ENCODE measurements around the gene SLC38A4. TPM values are rescaled to one million over a fixed set of nuclear protein-coding genes. Genes with fewer than 3 reads are reported as not detected.

Gene SLC38A4
- total and polyA plus RNA-seq, 2 donors (not counting 1 experiment from before 2014, with no cell fraction given) = not detected

DNA sequence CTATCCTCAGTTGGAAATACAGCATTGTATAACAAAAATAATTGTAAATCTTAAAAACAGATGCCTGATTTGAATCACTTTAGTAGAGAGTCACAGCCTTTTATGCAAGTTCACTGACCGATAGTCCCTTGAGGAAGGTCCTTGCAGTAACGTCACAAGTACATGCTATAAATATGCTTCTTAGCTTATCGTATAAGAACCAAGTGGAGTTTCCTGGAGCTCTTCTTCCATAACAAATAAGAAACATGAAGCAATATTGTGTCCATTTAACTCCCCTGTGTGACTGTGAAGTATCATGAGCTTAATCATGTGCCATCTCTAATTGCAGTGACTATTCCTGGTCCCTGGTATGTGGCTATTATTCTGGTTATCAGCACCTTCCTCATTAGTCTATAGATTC, 107.9 kb downstream of the SLC38A4 start:
- Histone ChIP-seq H3K4me3 (ENCODE audit: control extremely low read depth in 1 of 5, extremely low read depth in 1 of 5, insufficient read depth in 1 of 5, low read depth in 2 of 5, low read length in 4 of 5) (no peak overlapping the region), H3K27me3 (replicated peaks in 1 of 4; ENCODE audit: control extremely low read depth in 1 of 4, control insufficient read depth in 3 of 4, insufficient read depth in 4 of 4, low read length in 3 of 4) (no peaks in the 10 kb centered on the region), H3K4me2 (replicated peaks; ENCODE audit: low read depth, low read length, poor library complexity, severe bottlenecking) (no peak overlapping the region), H3K4me1 (ENCODE audit: control insufficient read depth in 2 of 2, insufficient read depth in 2 of 2, low read length in 2 of 2) (no peaks in the 10 kb centered on the region), H3K79me2 (ENCODE audit: control insufficient read depth, insufficient read depth, low read length) (no peaks in the 10 kb centered on the region), H3K9me3 (ENCODE audit: control extremely low read depth in 1 of 3, control insufficient read depth in 2 of 3, insufficient read depth in 1 of 3, low read length in 2 of 3) (peaks cover 0 to 3% (median 2%) of the 10 kb centered on the region in 3 donors), H3K36me3 (replicated peaks in 1 of 2; ENCODE audit: control extremely low read depth in 1 of 2, control insufficient read depth in 1 of 2, extremely low read depth in 1 of 2, insufficient read depth in 2 of 2, low read length in 1 of 2) (peaks cover 0 to 1% of the 10 kb centered on the region in 2 experiments), H2AFZ (ENCODE audit: insufficient read depth, low read depth, low read length, poor library complexity, severe bottlenecking) (no peak overlapping the region), H3K27ac (ENCODE audit: low read length in 2 of 2) (no peak overlapping the region), H3K9ac (ENCODE audit: low read length) (no peak overlapping the region), H4K20me1 (ENCODE audit: control insufficient read depth, insufficient read depth, low read length, poor library complexity, severe bottlenecking) (no peaks in the 10 kb centered on the region)
- CTCF ChIA-PET = no interaction called here
- Mint-ChIP-seq H3K27me3 (peaks cover 3% of the 10 kb centered on the region), H3K27ac (no peak overlapping the region), H3K4me1 (no peaks in the 10 kb centered on the region), H3K4me3 (no peak overlapping the region), H3K9me3 (ENCODE audit: insufficient read depth) (peaks cover 5% of the 10 kb centered on the region)
- intact Hi-C loops (cut with micrococcal nuclease) = no loop called here
- no CpG with 5 or more reads among the region's 3 CpGs for WGBS (ENCODE audit: insufficient coverage)
- POLR2A ChIA-PET = no interaction called here
- no peak for ATAC-seq (ENCODE audit: low read depth)
- TF ChIP-seq, protein P1, sequence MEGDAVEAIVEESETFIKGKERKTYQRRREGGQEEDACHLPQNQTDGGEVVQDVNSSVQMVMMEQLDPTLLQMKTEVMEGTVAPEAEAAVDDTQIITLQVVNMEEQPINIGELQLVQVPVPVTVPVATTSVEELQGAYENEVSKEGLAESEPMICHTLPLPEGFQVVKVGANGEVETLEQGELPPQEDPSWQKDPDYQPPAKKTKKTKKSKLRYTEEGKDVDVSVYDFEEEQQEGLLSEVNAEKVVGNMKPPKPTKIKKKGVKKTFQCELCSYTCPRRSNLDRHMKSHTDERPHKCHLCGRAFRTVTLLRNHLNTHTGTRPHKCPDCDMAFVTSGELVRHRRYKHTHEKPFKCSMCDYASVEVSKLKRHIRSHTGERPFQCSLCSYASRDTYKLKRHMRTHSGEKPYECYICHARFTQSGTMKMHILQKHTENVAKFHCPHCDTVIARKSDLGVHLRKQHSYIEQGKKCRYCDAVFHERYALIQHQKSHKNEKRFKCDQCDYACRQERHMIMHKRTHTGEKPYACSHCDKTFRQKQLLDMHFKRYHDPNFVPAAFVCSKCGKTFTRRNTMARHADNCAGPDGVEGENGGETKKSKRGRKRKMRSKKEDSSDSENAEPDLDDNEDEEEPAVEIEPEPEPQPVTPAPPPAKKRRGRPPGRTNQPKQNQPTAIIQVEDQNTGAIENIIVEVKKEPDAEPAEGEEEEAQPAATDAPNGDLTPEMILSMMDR (IDR thresholded peaks at IDR 0.05) = no peak
- no peak for TF ChIP-seq EZH2 (IDR thresholded peaks at IDR 0.05; ENCODE audit: borderline replicate concordance, insufficient read depth, low read depth, low read length, poor library complexity, severe bottlenecking)
- no peak for DNase-seq

DNA sequence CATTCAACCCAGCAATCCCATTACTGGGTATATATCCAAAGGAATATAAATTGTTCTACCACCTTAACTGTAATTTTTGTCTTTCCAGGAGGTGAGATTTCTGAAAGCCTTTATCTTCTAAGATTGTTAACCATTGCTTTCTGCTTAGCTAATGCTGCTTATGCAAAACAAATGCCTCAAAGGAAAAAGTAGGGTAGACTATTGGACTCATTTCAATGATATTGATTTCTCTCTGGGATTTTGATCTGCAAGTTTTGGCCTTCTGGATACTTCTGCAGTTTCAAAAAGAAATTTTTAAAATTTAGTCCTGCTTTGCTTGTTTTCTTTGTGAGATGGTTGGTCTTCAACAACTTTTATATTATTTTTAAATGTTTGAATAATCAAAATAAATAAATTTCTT, 108.6 kb downstream of the SLC38A4 start:
- Mint-ChIP-seq H3K9me3 (ENCODE audit: insufficient read depth) (peaks cover 5% of the 10 kb centered on the region), H3K27ac (no peak overlapping the region), H3K4me1 (no peaks in the 10 kb centered on the region), H3K4me3 (no peak overlapping the region), H3K27me3 (peaks cover 3% of the 10 kb centered on the region)
- Histone ChIP-seq H3K9ac (ENCODE audit: low read length) (no peak overlapping the region), H3K27me3 (replicated peaks in 1 of 4; ENCODE audit: control extremely low read depth in 1 of 4, control insufficient read depth in 3 of 4, insufficient read depth in 4 of 4, low read length in 3 of 4) (no peaks in the 10 kb centered on the region), H2AFZ (ENCODE audit: insufficient read depth, low read depth, low read length, poor library complexity, severe bottlenecking) (no peak overlapping the region), H3K79me2 (ENCODE audit: control insufficient read depth, insufficient read depth, low read length) (no peaks in the 10 kb centered on the region), H3K36me3 (replicated peaks in 1 of 2; ENCODE audit: control extremely low read depth in 1 of 2, control insufficient read depth in 1 of 2, extremely low read depth in 1 of 2, insufficient read depth in 2 of 2, low read length in 1 of 2) (peaks cover 0 to 1% of the 10 kb centered on the region in 2 experiments), H3K4me2 (replicated peaks; ENCODE audit: low read depth, low read length, poor library complexity, severe bottlenecking) (no peak overlapping the region), H3K27ac (ENCODE audit: low read length in 2 of 2) (no peak overlapping the region), H3K4me1 (ENCODE audit: control insufficient read depth in 2 of 2, insufficient read depth in 2 of 2, low read length in 2 of 2) (no peaks in the 10 kb centered on the region), H3K9me3 (ENCODE audit: control extremely low read depth in 1 of 3, control insufficient read depth in 2 of 3, insufficient read depth in 1 of 3, low read length in 2 of 3) (peaks cover 0 to 3% (median 2%) of the 10 kb centered on the region in 3 donors), H3K4me3 (ENCODE audit: control extremely low read depth in 1 of 5, extremely low read depth in 1 of 5, insufficient read depth in 1 of 5, low read depth in 2 of 5, low read length in 4 of 5) (no peak overlapping the region), H4K20me1 (ENCODE audit: control insufficient read depth, insufficient read depth, low read length, poor library complexity, severe bottlenecking) (no peaks in the 10 kb centered on the region)
- DNase-seq (no peak), ATAC-seq (ENCODE audit: low read depth) (no peak)
- ChIA-PET CTCF (no interaction called here), POLR2A (no interaction called here)
- TF ChIP-seq EZH2 (IDR thresholded peaks at IDR 0.05; ENCODE audit: borderline replicate concordance, insufficient read depth, low read depth, low read length, poor library complexity, severe bottlenecking) = no peak
- TF ChIP-seq, protein P1 (IDR thresholded peaks at IDR 0.05) = no peak
- intact Hi-C loops (cut with micrococcal nuclease) = no loop called here

All from B cell (primary cell).